Measurements from ENCODE around the gene UGT1A7. TPM values are rescaled to one million over a fixed set of nuclear protein-coding genes. Genes with fewer than 3 reads are reported as not detected.

UGT1A7 gene
- total and polyA plus RNA-seq, 9 of the 15 experiments (the other 6 are each of a cell fraction or from before 2014, with no cell fraction given), result not detected

GRCh38 chr2:233799716-233800115 lies 118.0 kb downstream of the UGT1A7 start:
- Histone ChIP-seq H3K9me3 (replicated peaks; ENCODE audit: control insufficient read depth, insufficient read depth, low read depth, low read length) (no peaks in the 10 kb centered on the region), H3K79me2 (ENCODE audit: control insufficient read depth, insufficient read depth, low read length) (no peaks in the 10 kb centered on the region), H3K27me3 (ENCODE audit: control insufficient read depth in 2 of 2, insufficient read depth in 2 of 2, low read length in 2 of 2) (peaks cover 0 to 6% of the 10 kb centered on the region in 2 experiments; a peak in 2 of 5 replicates), H3K27ac (ENCODE audit: extremely low read depth, low read depth, low read length) (no peak overlapping the region), H3K9me1 (ENCODE audit: control insufficient read depth, insufficient read depth, low read length) (no peaks in the 10 kb centered on the region), H3K4me2 (ENCODE audit: insufficient read depth, low read length) (no peak overlapping the region), H3K9ac (ENCODE audit: insufficient read depth in 1 of 2, low read depth in 2 of 2, low read length in 2 of 2) (no peak overlapping the region), H4K20me1 (replicated peaks; ENCODE audit: control insufficient read depth, insufficient read depth, low read length) (no peaks in the 10 kb centered on the region), H3K4me3 (no peak overlapping the region), H2AFZ (ENCODE audit: low read depth, low read length) (no peak overlapping the region), H3K4me1 (replicated peaks in 1 of 2; ENCODE audit: control insufficient read depth in 2 of 2, insufficient read depth in 2 of 2, low read length in 2 of 2) (no peaks in the 10 kb centered on the region; a peak in 1 of 5 replicates), H3K36me3 (ENCODE audit: control insufficient read depth, insufficient read depth, low read length) (no peaks in the 10 kb centered on the region)
- POLR2A ChIA-PET, result no interaction called here
- DNase-seq (ENCODE audit: extremely low read depth in 1 of 4, low spot score in 3 of 4) (no peak), ATAC-seq (no peak), FAIRE-seq (no peak)
- intact Hi-C loops (cut with micrococcal nuclease) (no loop called here), in situ Hi-C loops (cut with MboI) (no loop called here)
- no TSS peak for BruUV-seq (replicated peaks)
- CTCF ChIA-PET (ENCODE audit: low intra/inter-chr PET ratio), result no interaction called here
- WGBS (ENCODE audit: insufficient coverage, low coverage, missing lambda C conversion rate), result 0% methylated on average over 5 of the region's 5 CpGs
- no peak for TF ChIP-seq ZNF217 (CRISPR knock-in tag; IDR thresholded peaks at IDR 0.05)
- TF ChIP-seq HMG20B (CRISPR knock-in tag; IDR thresholded peaks at IDR 0.05), result no peak
- no peak for TF ChIP-seq TOE1 (IDR thresholded peaks at IDR 0.05; ENCODE audit: borderline replicate concordance)
- TF ChIP-seq TOE1 (CRISPR knock-in tag; IDR thresholded peaks at IDR 0.05; ENCODE audit: borderline replicate concordance, low read depth), result no peak
- TF ChIP-seq MTA2 (IDR thresholded peaks at IDR 0.05; ENCODE audit: low read depth), result no peak
- TF ChIP-seq ZNF445 (CRISPR knock-in tag; IDR thresholded peaks at IDR 0.05; ENCODE audit: low read depth), result no peak

GRCh38 chr2:233800208-233800607 lies 118.5 kb downstream of the UGT1A7 start:
- Histone ChIP-seq H4K20me1 (replicated peaks; ENCODE audit: control insufficient read depth, insufficient read depth, low read length) (no peaks in the 10 kb centered on the region), H3K9ac (ENCODE audit: insufficient read depth in 1 of 2, low read depth in 2 of 2, low read length in 2 of 2) (no peak overlapping the region), H3K27me3 (ENCODE audit: control insufficient read depth in 2 of 2, insufficient read depth in 2 of 2, low read length in 2 of 2) (peaks cover 0 to 6% of the 10 kb centered on the region in 2 experiments; a peak in 2 of 5 replicates), H3K9me1 (ENCODE audit: control insufficient read depth, insufficient read depth, low read length) (no peaks in the 10 kb centered on the region), H3K27ac (ENCODE audit: extremely low read depth, low read depth, low read length) (no peak overlapping the region), H3K4me2 (ENCODE audit: insufficient read depth, low read length) (no peak overlapping the region), H3K4me1 (replicated peaks in 1 of 2; ENCODE audit: control insufficient read depth in 2 of 2, insufficient read depth in 2 of 2, low read length in 2 of 2) (no peaks in the 10 kb centered on the region; a peak in 1 of 5 replicates), H3K4me3 (no peak overlapping the region), H2AFZ (ENCODE audit: low read depth, low read length) (no peak overlapping the region), H3K79me2 (ENCODE audit: control insufficient read depth, insufficient read depth, low read length) (no peaks in the 10 kb centered on the region), H3K36me3 (ENCODE audit: control insufficient read depth, insufficient read depth, low read length) (no peaks in the 10 kb centered on the region), H3K9me3 (replicated peaks; ENCODE audit: control insufficient read depth, insufficient read depth, low read depth, low read length) (no peaks in the 10 kb centered on the region)
- 0% methylated on average over 7 of the region's 7 CpGs for WGBS (ENCODE audit: insufficient coverage, low coverage, missing lambda C conversion rate)
- intact Hi-C loops (cut with micrococcal nuclease) (no loop called here), in situ Hi-C loops (cut with MboI) (no loop called here)
- BruUV-seq (replicated peaks), result no TSS peak
- POLR2A ChIA-PET, result no interaction called here
- CTCF ChIA-PET (ENCODE audit: low intra/inter-chr PET ratio), result no interaction called here
- no peak for ATAC-seq
- no peak for TF ChIP-seq TAL1 (IDR thresholded peaks at IDR 0.05)
- TF ChIP-seq PHB2 (IDR thresholded peaks at IDR 0.05; ENCODE audit: low read depth), result no peak
- TF ChIP-seq ZNF324 (CRISPR knock-in tag; IDR thresholded peaks at IDR 0.05), result no peak
- no peak for TF ChIP-seq KAT7 (CRISPR knock-in tag; IDR thresholded peaks at IDR 0.05; ENCODE audit: borderline replicate concordance)
- TF ChIP-seq POLR2B (IDR thresholded peaks at IDR 0.05; ENCODE audit: low read depth, partially characterized antibody), result no peak
- DNase-seq (ENCODE audit: extremely low read depth in 1 of 4, low spot score in 3 of 4), result no peak
- FAIRE-seq, result no peak
